NCI-H345 treated with DMSO at 0.1 percent for 48 hours (cell line): ENCODE results near the gene MOK.
A peak's percentile ranks its signal among the peaks of the same experiment; 100 is the strongest.
"Not testable (repeated sequence)": the region's sequence is repeated elsewhere in the genome, so short reads cannot be mapped to it uniquely, and the experiment has no call there.

Experiments used
- DNase-seq: peaks from one replicate; lab custom pipeline; 2025; ENCODE audit not compliant: unreplicated experiment; lab: John Stamatoyannopoulos, UW

MOK gene

DNA sequence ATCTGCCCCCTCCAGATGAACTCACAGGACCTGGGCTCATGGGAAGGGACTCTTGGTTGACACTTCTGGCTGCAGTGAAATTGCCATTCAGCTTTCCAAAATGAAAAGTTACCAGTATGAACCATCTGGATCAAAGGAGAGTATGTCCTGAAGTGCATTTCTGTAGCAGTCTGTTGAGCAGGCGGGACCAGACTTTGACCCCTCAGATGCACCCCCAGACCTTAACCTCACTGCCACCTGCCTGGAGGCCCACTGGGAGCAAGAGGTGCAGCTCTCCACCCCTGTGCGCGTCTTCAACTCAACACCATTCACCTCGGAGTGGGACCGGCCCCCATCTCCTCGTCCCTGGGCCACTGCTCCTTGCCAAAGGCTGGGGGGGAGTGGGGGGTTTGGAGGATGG is 55.0 kb downstream of the MOK start:
- DNase-seq: no peak

DNA sequence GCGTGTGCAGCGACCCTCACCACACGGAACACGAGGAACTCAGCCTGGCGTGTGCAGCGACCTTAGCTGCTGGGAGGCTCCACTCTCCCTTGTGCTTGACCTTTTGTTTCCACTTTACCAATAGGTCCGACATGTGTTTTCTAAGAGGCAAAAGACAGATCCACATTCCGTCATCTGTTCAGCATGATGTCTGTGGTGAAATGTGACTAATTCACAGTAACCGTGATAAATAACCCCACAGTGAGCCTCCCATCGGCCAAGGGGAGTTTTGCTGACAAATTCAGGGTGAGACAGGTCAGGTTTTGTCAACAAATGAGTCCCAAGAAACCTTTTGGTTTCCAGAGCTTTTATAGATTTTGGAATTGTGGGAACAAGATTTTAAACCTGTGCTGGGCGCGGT is 55.9 kb downstream of the MOK start:
- no peak for DNase-seq

- DNase-seq: no peak
These were observed 56.8 kb downstream of the MOK start for GRCh38 chr14:102248121-102248520.

- no peak for DNase-seq
These were observed 58.9 kb downstream of the MOK start for GRCh38 chr14:102246071-102246470.

GRCh38 chr14:102243795-102244194 is 61.2 kb downstream of the MOK start:
- DNase-seq: not testable (repeated sequence)

GRCh38 chr14:102241147-102241546 is 63.8 kb downstream of the MOK start:
- DNase-seq: no peak

DNA sequence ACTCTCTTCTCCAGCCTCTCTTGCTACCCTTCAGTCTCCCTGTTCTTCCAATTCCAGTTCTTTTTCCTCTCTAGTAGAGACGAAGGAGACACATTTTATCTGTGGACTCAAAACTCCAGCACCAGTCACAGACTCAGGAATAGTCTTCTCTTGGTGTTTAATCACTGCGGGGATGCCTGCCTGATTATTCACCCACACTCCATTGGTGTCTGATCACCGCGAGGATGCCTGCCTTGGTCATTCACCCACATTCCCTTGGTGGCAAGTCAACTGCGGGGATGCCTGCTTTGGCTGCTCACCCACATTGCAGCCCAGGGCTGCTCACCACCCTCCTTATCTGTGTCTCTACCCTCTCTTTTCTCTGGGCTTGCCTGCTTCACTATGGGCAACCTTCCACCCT is 64.5 kb downstream of the MOK start:
- not testable (repeated sequence) for DNase-seq

- no peak for DNase-seq
These were observed 65.7 kb downstream of the MOK start for GRCh38 chr14:102239231-102239630.

DNA sequence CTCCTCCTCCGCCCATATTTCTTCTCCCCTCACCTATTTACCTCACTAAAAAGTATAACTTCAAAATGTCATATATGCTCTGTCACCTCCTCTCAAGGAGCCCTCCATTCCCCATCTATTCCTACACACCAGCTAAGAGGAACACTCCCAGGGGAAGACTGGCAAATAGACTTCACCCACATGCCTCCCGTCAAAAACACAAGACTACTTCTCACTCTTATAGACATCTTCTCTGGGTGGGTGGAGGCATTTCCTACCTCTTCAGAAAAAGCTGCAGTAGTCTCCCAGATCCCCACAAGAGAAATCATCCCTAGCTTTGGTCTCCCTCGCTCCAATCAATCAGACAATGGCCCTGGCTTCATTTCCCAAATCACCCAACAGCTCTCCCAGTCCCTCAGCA is 66.2 kb downstream of the MOK start:
- no peak for DNase-seq

- no peak for DNase-seq
These were observed 66.8 kb downstream of the MOK start for GRCh38 chr14:102238131-102238530.

- no peak for DNase-seq
These were observed 68.9 kb downstream of the MOK start for GRCh38 chr14:102236026-102236425.

- DNase-seq: peak; percentile 52
These were observed 69.6 kb downstream of the MOK start for GRCh38 chr14:102235275-102235897.

GRCh38 chr14:102234331-102235264 is 70.4 kb downstream of the MOK start:
- no peak for DNase-seq

DNA sequence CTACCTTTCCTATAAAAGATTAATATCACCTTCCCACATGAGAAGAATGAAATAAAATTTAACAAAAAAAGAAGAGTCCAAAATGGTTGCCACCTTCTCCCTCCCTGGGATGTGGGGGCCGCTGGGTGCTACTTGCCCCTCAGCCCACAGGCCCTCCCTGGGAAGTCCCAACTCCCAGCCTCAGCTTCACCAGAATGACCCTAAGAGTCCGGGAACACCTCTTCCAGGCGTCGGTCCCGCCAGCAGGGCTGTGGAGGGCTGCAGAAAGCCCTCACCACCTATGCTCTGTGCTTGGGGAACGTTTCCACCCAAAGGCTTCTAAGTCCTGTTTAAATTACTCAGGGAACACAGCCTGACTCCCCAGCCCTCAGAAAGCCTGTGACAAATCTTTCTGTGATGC is 71.9 kb downstream of the MOK start:
- no peak for DNase-seq

- no peak for DNase-seq
These were observed 72.7 kb downstream of the MOK start for GRCh38 chr14:102232348-102232625.

DNA sequence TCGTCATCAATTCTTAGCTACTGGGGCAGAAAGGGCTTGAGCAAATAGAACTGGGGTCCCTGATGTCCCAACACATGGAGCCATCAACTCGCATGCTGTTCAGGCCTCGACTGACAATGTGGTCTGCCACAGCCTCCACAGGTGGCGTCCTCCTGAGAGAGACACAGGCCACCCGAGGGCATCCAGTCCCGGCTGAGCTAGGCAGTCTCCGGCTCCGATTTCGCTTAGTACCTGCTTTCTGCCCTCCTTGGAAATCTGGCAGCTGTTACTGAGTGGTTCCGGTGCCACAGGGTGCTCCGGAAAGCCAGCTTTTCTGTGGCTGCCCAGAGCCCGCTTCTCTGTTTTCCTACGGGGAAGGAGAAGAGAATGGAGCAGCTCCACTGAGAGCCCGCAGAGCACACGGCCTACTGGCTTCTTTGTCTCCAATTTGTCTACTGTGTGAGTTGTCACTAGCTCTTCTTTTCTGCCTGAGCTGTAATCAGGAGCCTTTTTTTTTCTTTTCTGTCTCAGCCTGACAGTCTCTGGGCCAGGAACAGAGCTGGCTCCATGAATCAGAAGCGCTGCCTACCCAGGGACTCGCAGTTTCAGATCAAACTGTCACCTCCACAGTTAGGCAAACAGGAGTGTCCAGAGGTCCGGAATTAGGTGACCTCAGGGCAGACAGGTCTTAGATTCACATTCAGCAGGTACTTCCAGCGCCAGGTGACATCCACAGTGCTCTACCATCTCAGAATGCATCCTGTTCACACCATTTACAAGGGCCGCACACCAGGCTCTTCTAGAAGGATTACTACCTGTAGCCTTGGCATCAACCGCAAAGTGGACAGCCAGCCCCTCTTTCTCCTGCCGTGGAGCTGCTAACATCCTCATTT is 73.3 kb downstream of the MOK start:
- no peak for DNase-seq

GRCh38 chr14:102230481-102231210 is 74.3 kb downstream of the MOK start:
- no peak for DNase-seq

- no peak for DNase-seq
These were observed 75.2 kb downstream of the MOK start for GRCh38 chr14:102229739-102230092.

DNA sequence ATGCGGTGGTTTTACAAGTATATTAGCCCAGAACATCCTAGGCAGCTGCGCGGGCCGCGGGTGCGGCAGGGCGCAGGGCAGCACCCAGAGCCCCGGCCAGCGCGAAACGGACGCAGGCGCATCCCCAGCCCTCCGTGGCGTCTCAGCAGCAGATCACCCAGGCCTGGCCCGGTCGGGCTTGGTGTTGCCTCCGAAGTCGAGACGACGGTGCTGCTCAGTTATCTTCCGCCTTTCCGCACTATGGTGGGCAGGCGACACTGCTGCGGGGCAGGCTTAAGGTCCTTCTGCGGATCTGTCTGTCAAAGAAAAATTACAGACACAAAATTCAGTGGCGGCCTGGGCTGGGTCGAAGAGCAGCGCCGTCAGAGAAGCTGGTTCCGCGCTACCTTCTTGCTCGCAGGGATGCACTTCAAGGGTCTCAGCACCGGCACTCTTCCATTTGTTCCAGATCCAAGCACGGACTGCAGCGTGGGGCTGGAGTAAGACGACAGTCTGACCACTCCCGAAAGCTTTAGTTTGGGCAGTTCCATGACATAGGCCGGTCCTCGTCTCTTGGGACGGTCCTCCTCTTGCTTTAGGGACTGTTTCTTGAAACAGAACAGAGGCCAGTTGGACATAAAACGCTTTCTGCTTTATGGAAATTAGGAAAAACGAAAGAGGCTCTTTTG is 75.8 kb downstream of the MOK start:
- DNase-seq: no peak

GRCh38 chr14:102227184-102227964 is 77.6 kb downstream of the MOK start:
- no peak for DNase-seq
